NB4 (cell line): ENCODE measurements around the gene ENOX1.

Experiments
- MYC ChIP-seq: IDR thresholded peaks from 2 replicates; pipeline ENCODE4 v1.6.1; 2011; ENCODE audit warnings: low read depth, low read length
- POLR2A ChIP-seq: IDR thresholded peaks from 2 replicates; pipeline ENCODE4 v1.6.1; 2011; ENCODE audit warnings: mild to moderate bottlenecking; ENCODE audit not compliant: insufficient read length; ENCODE audit errors: extremely low read depth
- TF ChIP-seq, protein P1 (sequence below): IDR thresholded peaks from one replicate; pipeline ENCODE4 v1.5.1; 2012; ENCODE audit warnings: low read depth, low read length

- TF ChIP-seq, protein P1, sequence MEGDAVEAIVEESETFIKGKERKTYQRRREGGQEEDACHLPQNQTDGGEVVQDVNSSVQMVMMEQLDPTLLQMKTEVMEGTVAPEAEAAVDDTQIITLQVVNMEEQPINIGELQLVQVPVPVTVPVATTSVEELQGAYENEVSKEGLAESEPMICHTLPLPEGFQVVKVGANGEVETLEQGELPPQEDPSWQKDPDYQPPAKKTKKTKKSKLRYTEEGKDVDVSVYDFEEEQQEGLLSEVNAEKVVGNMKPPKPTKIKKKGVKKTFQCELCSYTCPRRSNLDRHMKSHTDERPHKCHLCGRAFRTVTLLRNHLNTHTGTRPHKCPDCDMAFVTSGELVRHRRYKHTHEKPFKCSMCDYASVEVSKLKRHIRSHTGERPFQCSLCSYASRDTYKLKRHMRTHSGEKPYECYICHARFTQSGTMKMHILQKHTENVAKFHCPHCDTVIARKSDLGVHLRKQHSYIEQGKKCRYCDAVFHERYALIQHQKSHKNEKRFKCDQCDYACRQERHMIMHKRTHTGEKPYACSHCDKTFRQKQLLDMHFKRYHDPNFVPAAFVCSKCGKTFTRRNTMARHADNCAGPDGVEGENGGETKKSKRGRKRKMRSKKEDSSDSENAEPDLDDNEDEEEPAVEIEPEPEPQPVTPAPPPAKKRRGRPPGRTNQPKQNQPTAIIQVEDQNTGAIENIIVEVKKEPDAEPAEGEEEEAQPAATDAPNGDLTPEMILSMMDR = no peak
- TF ChIP-seq POLR2A (no peak), MYC (no peak)
These were observed 579.9 kb downstream of the ENOX1 start for GRCh38 chr13:43206838-43207237.
